Adipocyte (in vitro differentiated cells): ENCODE data around the gene LSS.
"Not testable (repeated sequence)": the region's sequence is repeated elsewhere in the genome, so short reads cannot be mapped to it uniquely, and the experiment has no call there.

Source experiments
- DNase-seq: peaks from one replicate; pipeline ENCODE4 v3.0.0-alpha.2; 2015; ENCODE audit warnings: low read depth
- H3K27me3 ChIP-seq: replicated peaks from 2 replicates; pipeline ENCODE4 v1.7.0; 2013; ENCODE audit warnings: mild to moderate bottlenecking, low read length, moderate library complexity; ENCODE audit not compliant: control insufficient read depth, insufficient read depth
- H3K36me3 ChIP-seq: 2 replicates; pipeline ENCODE4 v1.7.0; 2013; ENCODE audit warnings: low read length, mild to moderate bottlenecking, moderate library complexity; ENCODE audit not compliant: control insufficient read depth, insufficient read depth, severe bottlenecking
- H3K4me1 ChIP-seq: 2 replicates; pipeline ENCODE4 v1.7.0; 2013; ENCODE audit warnings: mild to moderate bottlenecking, low read length, moderate library complexity; ENCODE audit not compliant: control insufficient read depth, insufficient read depth
- H3K4me3 ChIP-seq: 2 replicates; pipeline ENCODE4 v1.7.0; 2013; ENCODE audit warnings: mild to moderate bottlenecking, low read length, moderate library complexity
- H3K9ac ChIP-seq: 2 replicates; pipeline ENCODE4 v1.7.0; 2013; ENCODE audit warnings: mild to moderate bottlenecking, low read length, moderate library complexity
- H3K9me3 ChIP-seq: 2 replicates; pipeline ENCODE4 v1.7.0; 2013; ENCODE audit warnings: mild to moderate bottlenecking, low read length, moderate library complexity; ENCODE audit not compliant: control insufficient read depth

Gene LSS

DNA sequence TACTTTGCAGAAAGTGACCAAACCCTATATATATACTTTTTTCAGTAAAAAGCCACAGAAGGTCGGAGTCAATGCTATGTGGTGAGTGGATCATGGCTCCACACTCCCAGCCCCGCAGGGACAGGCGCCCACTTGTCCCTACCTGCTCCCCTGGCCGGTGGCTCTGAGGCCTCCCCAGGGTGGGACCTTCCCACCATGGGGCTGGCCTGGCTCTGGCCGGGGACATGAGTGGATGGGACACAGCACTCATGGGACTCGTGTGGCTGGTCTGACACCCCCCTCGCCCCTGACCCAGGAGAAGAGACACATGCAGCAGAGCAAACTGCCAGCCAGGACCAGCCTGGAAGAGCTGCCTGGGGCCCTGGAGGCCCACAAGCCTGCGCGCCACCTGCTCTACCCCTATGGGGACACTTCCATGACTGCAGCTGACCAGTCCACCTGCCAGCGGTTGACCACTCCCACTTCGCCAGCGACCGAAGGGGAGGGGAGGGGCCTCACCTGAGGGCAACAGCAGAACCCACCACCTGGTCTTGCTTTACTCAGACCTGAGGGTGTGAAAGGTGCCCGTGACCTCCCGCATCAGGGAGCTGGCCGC, 46.5 kb downstream of the LSS start:
- peaks cover 13% of the 10 kb centered on the region for H3K4me1 ChIP-seq
- H3K36me3 ChIP-seq = no peaks in the 10 kb centered on the region
- H3K9me3 ChIP-seq = no peaks in the 10 kb centered on the region
- no peak for DNase-seq
- H3K4me3 ChIP-seq = no peak overlapping the region
- no peaks in the 10 kb centered on the region for H3K27me3 ChIP-seq
- H3K9ac ChIP-seq = no peak overlapping the region

DNA sequence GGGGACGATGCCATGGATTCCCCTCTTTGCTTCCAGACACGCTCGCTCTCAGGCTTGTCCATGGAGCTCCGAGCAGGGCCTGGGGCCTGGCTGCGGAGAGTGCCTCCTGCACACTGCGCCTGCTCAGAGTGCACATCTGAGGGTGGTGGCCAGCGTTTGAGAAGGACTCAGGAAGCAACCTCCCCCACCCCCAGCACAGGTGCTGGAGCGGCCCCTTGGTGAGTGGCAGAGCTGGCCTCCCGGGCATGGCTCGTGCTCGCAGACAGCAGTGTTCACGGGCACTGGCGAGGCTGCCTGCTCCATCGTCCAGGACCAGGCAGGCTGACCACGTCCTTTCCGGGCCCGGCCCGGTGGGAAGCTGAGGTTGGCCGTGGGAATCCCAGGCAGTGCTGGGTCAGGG, 47.1 kb downstream of the LSS start:
- Histone ChIP-seq H3K36me3 (no peaks in the 10 kb centered on the region), H3K27me3 (no peaks in the 10 kb centered on the region), H3K9me3 (no peaks in the 10 kb centered on the region), H3K4me1 (peaks cover 13% of the 10 kb centered on the region), H3K4me3 (no peak overlapping the region), H3K9ac (no peak overlapping the region)
- no peak for DNase-seq

DNA sequence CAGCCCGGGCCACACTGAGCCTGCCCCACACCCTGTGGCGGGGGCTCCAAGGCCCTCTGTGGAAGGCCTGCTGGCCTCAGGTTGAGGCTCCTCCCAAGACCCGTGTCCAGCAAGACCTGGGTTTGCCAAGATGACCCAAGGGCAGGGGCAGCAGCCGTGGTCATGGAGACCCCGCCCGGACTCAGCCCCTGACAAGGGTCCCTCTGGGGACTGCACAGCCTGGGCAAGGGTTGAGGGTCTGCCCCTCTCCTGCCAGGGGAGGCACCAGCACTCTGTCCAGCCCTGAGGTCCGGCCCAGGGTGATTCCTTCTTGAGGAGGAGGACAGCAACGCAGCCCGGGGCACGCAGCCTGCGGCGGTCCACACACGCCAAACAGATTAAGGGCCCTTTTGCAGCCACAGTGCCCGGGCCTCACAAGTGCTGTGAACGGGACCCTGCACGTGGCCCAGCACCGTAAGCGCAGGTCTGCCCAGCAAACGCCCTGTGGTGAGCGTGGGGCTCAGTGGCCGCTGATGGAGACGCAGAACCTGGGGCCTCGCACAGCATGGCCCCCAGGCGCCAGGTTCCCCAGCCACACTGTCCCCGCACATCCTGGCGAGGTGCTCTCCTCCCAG, 47.7 kb downstream of the LSS start:
- DNase-seq = no peak
- H3K36me3 ChIP-seq = no peaks in the 10 kb centered on the region
- no peaks in the 10 kb centered on the region for H3K9me3 ChIP-seq
- no peak overlapping the region for H3K4me3 ChIP-seq
- H3K4me1 ChIP-seq = peaks cover 13% of the 10 kb centered on the region
- no peaks in the 10 kb centered on the region for H3K27me3 ChIP-seq
- H3K9ac ChIP-seq = no peak overlapping the region

DNA sequence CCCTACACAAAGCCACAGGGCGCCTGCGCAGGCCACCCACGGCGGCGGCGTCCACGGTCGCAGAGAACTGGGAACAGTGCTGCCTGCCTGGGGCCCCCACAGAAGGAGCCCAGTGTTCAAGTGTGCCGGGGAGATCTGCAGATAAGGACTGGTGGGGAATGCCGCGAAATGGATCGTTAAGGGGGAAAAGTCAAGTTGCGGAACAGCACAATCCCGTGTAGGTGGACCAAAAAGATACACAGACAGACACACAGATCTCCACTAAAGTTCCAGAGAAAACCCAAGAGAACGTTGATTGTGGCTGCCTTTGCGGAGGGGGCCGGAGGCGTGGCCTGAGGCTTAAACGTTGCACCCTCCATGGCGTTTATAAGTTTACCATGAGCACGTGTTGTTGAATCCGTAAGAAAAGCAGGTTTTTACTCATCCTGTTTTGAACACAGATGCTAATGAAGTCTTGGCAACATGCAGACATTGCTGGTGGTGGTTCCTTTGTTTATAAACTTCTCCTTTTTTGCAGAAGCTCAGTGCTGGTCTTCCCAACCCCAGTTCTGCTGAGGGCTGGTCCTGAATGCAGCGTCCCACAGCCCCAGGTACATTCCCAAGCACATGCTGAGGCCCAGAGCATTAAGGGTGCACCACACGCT, 48.4 kb downstream of the LSS start:
- no peak for DNase-seq
- Histone ChIP-seq H3K36me3 (no peaks in the 10 kb centered on the region), H3K4me3 (no peak overlapping the region), H3K9ac (no peak overlapping the region), H3K9me3 (no peaks in the 10 kb centered on the region), H3K27me3 (no peaks in the 10 kb centered on the region), H3K4me1 (peaks cover 10% of the 10 kb centered on the region)

DNA sequence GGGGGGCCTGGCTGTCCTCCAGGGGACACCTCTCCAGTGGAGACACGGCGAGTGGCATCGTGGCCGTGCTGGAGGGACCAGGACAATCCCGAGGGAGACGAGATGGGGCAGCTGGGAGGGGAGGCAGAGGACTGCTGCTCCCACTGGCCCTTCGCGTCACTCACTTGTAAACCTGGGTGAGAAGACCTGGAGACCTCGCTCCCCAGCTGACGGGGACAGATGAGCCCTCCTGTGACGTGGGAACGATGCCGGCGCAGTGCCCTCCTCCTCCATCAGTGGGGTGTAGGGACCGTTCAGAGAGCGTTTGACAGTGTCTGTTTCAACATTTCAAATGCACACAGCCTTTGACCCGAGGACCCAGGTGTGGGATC, 48.9 kb downstream of the LSS start:
- Histone ChIP-seq H3K9ac (no peak overlapping the region), H3K36me3 (no peaks in the 10 kb centered on the region), H3K27me3 (no peaks in the 10 kb centered on the region), H3K4me3 (no peak overlapping the region), H3K9me3 (no peaks in the 10 kb centered on the region), H3K4me1 (peaks cover 7% of the 10 kb centered on the region)
- DNase-seq = no peak

DNA sequence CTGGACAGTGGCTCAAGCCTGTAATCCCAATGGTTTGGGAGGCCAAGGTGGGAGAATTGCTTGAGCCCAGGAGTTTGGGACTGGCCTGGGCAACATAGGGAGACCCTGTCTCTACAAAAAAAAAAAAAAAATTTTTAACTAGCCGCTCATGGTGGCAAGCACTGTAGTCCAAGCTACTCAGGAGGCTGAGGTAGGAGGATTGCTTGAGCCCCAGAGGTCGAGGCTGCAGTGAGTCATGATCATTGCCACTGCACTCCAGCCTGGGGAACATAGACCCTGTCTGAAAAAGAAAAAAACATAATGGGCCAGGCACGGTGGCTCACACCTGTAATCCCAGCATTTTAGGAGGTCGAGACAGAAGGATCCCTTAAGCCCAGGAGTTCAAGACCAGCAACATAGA, 49.6 kb downstream of the LSS start:
- no peak overlapping the region for H3K9ac ChIP-seq
- H3K9me3 ChIP-seq = no peaks in the 10 kb centered on the region
- no peak for DNase-seq
- no peaks in the 10 kb centered on the region for H3K27me3 ChIP-seq
- H3K4me1 ChIP-seq = peaks cover 7% of the 10 kb centered on the region
- no peaks in the 10 kb centered on the region for H3K36me3 ChIP-seq
- H3K4me3 ChIP-seq = no peak overlapping the region

DNA sequence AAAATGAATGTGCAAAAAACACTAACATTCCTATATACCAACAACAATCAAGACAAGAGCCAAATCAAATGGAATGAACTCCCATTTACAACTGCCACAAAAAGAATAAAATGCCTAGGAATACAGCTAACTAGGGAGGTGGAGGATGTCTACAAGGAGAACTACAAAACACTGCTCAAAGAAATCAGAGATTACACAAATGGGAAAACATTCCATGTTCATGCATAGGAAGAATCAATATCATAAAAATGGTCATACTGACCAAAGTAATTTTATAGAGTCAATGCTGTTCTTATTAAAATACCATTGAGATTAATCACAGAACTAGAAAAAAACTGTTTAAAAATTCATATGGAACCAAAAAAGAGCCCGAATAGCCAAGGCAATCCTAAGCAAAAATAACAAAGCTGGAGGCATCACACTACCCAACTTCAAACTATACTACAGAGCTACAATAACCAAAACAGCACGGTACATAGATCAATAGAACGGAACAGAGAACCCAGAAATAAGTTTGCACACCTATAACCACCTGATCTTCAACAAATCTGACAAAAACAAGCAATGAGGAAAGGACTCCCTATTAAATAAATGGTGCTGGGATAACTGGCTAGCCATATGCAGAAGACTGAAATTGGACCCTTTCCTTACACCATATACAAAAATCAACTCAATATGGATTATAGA, 52.0 kb downstream of the LSS start:
- not testable (repeated sequence) for H3K9ac ChIP-seq, H3K36me3 ChIP-seq, H3K27me3 ChIP-seq, H3K4me3 ChIP-seq, DNase-seq, H3K9me3 ChIP-seq, H3K4me1 ChIP-seq

DNA sequence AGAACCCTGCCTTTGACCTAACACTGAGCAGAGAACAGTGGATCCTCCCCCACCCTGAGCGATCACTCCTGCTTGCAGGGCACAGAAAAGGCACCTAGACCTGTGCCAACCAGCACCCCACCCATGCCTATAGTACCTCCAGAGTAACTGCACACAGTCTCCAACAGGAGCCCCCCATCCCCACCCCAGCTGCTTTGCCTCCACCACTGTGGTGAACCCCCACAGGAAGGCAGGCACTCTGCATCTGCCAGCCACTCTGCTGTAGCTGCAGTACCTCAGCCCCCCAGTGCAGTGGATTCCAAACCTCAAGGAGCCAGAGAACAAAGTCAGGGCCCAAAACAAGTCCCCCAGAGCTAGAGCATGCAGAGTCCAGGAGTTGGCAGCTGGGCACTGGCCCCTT, 55.0 kb downstream of the LSS start:
- no peak overlapping the region for H3K9ac ChIP-seq
- DNase-seq = no peak
- H3K9me3 ChIP-seq = no peaks in the 10 kb centered on the region
- H3K27me3 ChIP-seq = no peaks in the 10 kb centered on the region
- H3K4me1 ChIP-seq = peaks cover 6% of the 10 kb centered on the region
- H3K36me3 ChIP-seq = no peaks in the 10 kb centered on the region
- no peak overlapping the region for H3K4me3 ChIP-seq

DNA sequence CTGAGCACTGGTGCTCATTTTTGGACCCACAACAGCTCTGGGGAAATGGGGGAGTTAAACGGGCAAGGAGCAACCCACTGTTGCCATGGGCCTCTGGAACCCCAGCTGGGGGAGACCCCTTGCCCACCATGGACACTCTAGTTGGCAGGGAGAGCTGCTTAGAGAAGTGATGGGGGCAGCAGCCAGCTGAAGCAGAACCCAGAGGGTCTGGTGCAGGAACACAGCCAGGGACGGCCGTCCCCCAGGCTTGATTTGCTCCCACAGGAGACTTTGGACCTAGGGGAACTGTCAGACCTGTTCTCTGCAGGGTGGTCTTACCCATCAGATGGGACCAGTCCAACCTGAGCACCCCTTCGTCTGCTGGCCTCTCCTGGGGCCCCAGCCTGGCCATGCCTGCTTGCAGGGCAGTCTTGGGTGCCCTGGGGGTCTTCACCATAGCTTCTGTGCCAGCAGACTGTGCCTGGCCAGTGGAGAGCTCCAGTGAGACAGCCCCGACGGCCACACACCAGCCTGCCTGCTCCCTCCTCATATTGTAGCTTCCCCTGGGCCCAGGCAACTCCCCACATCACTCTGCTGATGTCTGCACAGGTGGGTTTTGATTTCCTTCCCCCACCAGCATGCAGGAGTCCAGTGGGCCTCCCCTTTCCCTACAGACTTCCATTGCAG, 55.6 kb downstream of the LSS start:
- DNase-seq = no peak
- no peak overlapping the region for H3K9ac ChIP-seq
- H3K4me1 ChIP-seq = peaks cover 6% of the 10 kb centered on the region
- no peaks in the 10 kb centered on the region for H3K27me3 ChIP-seq
- H3K36me3 ChIP-seq = no peaks in the 10 kb centered on the region
- no peaks in the 10 kb centered on the region for H3K9me3 ChIP-seq
- no peak overlapping the region for H3K4me3 ChIP-seq

DNA sequence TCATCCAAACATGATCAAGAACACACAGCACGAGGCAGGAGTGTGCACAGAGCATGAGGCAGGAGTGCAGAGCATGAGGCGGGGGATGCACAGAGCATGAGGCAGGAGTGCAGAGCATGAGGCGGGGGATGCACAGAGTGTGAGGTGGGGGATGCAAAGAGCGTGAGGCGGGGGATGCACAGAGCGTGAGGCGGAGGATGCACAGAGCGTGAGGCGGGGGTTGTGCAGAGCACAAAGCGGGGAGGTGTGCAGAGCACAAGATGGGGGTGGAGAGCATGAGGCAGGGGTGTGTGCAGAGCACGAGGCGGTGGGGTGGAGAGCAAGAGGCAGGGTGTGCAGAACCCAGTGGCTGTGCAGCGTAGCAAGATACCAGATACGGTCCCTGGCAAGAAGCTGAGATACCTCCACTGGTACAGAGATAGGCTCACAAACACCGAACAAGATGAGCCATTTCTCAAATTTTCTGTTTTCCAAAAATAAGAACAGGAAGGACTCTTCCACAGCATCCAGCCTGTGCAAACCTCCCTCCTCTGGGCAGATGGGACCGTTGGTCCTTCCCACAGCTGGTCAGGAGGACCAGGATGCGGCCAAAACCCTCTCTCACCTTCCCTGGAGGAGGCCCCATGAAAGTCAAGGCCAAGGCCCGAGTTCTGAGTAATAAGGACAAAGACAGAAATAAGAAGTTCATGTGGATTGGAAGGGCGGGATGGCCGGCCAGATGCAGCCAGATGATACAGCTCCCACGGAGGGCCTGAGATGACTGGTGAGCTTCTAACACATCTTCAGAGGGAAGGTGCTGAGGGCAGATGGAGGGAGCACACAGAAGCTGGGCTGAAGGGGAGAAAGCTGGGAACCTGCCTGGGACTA, 56.3 kb downstream of the LSS start:
- no peaks in the 10 kb centered on the region for H3K27me3 ChIP-seq
- no peaks in the 10 kb centered on the region for H3K9me3 ChIP-seq
- H3K4me1 ChIP-seq = peaks cover 6% of the 10 kb centered on the region
- no peaks in the 10 kb centered on the region for H3K36me3 ChIP-seq
- no peak overlapping the region for H3K4me3 ChIP-seq
- no peak for DNase-seq
- no peak overlapping the region for H3K9ac ChIP-seq
